HG03108 (cell line): ENCODE results near the gene RNF167.

Experiments
- ATAC-seq: cut with Tn5 transposase; IDR thresholded peaks from one replicate; pipeline ENCODE4 v1.9.1; 2021; ENCODE audit warnings: moderate library complexity; ENCODE audit not compliant: unreplicated experiment

RNF167 gene

GRCh38 chr17:4950746-4951204 lies 10.7 kb downstream of the RNF167 start, which contains the start of gene ENO3:
Gene ENO3, plus strand, starts transcription at chr17:4951119. Its CDS starts 711 bp downstream, at chr17:4951830.
- no peak for ATAC-seq

- ATAC-seq, result no peak
Measured at GRCh38 chr17:4951486-4951885, 11.4 kb downstream of the RNF167 start.

GRCh38 chr17:4953451-4953961 lies 13.4 kb downstream of the RNF167 start:
- ATAC-seq, result no peak

- no peak for ATAC-seq
Measured at GRCh38 chr17:4955091-4955490, 15.0 kb downstream of the RNF167 start.

GRCh38 chr17:4956493-4957061 lies 16.5 kb downstream of the RNF167 start:
- no peak for ATAC-seq

GRCh38 chr17:4958102-4958501 lies 18.0 kb downstream of the RNF167 start:
- ATAC-seq, result no peak

GRCh38 chr17:4959261-4959965 lies 19.3 kb downstream of the RNF167 start:
- ATAC-seq, result no peak

GRCh38 chr17:4960279-4960922 lies 20.3 kb downstream of the RNF167 start:
- ATAC-seq, result no peak

- no peak for ATAC-seq
Measured at GRCh38 chr17:4965311-4965986, 25.4 kb downstream of the RNF167 start.

- peak; percentile 81 for ATAC-seq
Measured at GRCh38 chr17:4966844-4967538, 26.9 kb downstream of the RNF167 start.

- peak; percentile 45 for ATAC-seq
Measured at GRCh38 chr17:4967539-4968485, 27.7 kb downstream of the RNF167 start, which contains the start of gene SPAG7. Gene SPAG7, minus strand, starts transcription at chr17:4967817. Its CDS starts 13 bp downstream, at chr17:4967804.

- no peak for ATAC-seq
Measured at GRCh38 chr17:4968486-4969046, 28.5 kb downstream of the RNF167 start.

GRCh38 chr17:4969047-4969550 lies 29.0 kb downstream of the RNF167 start:
- no peak for ATAC-seq

- no peak for ATAC-seq
Measured at GRCh38 chr17:4969551-4970173, 29.6 kb downstream of the RNF167 start.

GRCh38 chr17:4970273-4970672 lies 30.2 kb downstream of the RNF167 start:
- no peak for ATAC-seq

GRCh38 chr17:4971826-4972225 lies 31.8 kb downstream of the RNF167 start:
- no peak for ATAC-seq

GRCh38 chr17:4972322-4972721 lies 32.3 kb downstream of the RNF167 start:
- ATAC-seq, result no peak

GRCh38 chr17:4972752-4973151 lies 32.7 kb downstream of the RNF167 start:
- ATAC-seq, result no peak
